GM21576 (cell line): ENCODE measurements around the gene C2orf68.
"Not testable (repeated sequence)": the region's sequence is repeated elsewhere in the genome, so short reads cannot be mapped to it uniquely, and the experiment has no call there.

Experiments used
- ATAC-seq: cut with Tn5 transposase; IDR thresholded peaks from one replicate; pipeline ENCODE4 v1.9.1; 2021; ENCODE audit warnings: mild to moderate bottlenecking, moderate library complexity; ENCODE audit not compliant: unreplicated experiment

C2orf68 gene

GRCh38 chr2:85631316-85631715 is 19.4 kb upstream of the C2orf68 start:
- no peak for ATAC-seq

GRCh38 chr2:85628658-85629057 is 16.8 kb upstream of the C2orf68 start:
- ATAC-seq, result no peak

DNA sequence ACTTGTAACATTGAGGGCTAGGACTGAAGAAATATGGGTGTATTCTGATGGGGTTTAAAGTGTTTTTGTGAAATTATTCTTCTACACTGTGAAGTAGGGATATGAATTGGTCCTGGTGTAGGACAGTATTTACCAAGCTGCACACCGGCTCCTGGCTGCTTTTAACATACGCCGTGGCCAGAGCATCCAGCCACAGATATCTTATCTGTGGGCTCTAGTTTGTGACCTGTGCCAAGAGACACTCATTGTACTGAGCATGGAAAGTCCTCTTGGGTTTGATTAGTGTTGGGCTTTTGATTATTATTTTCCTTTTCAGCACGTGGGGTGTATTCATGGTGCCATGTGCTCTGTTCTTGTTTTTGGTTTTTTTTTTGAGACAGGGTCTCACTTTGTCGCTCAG is 12.1 kb upstream of the C2orf68 start:
- ATAC-seq, result no peak

DNA sequence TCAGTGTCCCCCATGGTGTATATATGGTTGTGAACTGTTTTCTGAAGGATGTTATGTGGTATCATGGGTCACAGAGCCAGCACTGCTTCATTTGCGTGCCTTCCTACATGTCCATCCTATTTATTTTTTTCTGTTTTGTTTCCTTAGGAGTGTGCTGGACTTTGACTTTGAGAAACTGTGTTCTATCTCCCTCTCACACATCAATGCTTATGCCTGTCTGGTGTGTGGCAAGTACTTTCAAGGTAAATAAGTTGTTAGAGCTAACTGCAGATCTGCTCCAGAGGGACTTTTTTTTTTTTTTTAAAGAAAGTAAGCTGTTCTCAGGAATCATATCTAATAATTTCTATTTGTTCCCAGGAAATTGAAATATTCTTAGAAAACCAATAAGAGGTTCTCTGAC is 9.5 kb upstream of the C2orf68 start:
- ATAC-seq, result no peak

- no peak for ATAC-seq
Observed at GRCh38 chr2:85619617-85620016, 7.8 kb upstream of the C2orf68 start.

GRCh38 chr2:85617723-85618122 is 5.9 kb upstream of the C2orf68 start:
- not testable (repeated sequence) for ATAC-seq

DNA sequence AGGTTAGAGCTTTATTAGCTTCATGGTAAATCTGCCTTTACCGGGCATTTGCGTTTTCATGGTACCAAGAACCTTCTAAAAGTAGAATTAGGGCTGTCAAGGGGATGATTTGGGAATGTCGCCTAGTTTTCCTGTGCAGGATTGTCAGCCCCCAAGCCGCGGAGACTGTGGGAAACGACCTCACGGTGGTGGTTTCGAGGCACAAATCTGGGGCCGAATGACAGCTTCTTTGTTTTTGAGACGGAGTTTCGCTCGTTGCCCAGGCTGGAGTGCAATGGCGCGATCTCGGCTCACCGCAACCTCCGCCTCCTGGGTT is 3.5 kb upstream of the C2orf68 start:
- ATAC-seq, result no peak

DNA sequence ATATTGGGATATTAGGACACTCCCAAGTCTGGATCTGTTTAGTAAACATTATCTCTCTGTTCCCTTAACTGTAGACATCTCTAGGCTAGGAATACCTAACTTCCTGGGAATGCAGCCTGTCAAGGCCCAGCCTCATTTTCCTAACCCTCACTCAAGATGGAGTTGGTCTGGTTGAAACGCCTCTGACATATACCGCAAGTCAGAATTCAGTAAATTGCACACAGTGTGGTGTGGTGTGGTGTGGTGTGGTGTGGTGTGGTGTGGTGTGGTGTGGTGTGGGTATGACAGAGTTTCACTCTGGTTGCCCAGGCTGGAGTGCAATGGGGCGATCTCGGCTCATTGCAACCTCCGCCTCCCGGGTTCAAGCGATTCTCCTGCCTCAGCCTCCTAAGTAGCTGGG is 2.9 kb upstream of the C2orf68 start:
- ATAC-seq, result not testable (repeated sequence)

DNA sequence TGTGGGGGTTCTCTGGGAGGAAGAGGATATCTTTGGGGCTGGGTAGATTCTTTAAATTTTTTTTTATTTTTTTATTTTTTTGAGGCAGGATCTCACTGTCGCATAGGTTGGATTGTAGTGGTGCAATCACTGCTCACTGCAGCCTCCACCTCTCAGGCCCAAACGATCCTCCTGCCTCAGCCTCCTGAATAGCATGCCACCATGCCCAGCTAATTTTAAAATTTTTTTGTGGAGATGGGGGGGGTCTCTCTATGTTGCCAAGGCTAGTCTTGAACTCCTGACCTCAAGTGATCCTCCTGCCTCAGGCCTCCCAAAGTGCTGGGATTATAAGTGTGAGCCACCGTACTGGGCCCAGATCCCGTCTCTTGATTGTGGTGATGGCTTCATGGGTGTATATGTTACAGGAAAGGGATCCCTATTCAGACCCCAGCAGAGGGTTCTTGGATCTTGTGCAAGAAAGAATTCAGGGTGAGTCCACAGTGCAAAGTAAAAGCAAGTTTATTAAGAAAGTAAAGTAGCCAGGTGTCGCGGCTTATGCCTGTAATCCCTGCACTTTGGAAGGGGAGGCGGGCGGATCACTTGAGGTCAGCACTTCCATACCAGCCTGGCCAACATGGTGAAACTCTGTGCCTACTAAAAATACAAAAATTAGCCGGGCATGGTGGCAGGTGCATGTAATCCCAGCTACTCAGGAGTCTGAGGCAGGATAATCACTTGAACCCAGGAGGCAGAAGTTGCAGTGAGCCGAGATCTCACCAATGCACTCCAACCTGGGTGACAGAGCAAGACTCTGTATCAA is 2.0 kb upstream of the C2orf68 start:
- ATAC-seq, result no peak

DNA sequence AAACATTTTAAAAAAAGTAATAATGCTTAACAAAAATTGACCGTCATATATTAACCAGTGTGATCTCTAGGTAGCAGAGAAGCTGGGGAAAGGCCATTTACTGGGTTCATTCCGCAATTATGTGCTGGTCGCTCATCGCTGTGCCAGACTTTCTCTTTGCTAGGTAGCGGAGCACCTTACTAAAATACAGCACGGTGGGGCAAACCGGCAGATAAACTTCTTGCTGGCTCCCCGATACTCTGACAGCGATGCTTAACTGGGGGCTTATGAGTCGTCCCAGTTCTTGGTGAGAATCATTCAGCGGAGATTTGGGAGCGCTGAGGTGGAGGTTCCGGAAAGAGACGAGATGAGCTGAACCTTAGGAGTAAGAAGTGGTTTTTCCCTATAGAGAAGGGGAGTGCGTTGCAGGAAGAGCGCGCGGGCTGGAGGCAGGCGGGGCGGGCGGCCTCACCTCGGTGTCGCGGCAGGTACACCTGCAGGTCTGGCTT is 605 bp downstream of the C2orf68 start:
- peak; percentile 9 for ATAC-seq

DNA sequence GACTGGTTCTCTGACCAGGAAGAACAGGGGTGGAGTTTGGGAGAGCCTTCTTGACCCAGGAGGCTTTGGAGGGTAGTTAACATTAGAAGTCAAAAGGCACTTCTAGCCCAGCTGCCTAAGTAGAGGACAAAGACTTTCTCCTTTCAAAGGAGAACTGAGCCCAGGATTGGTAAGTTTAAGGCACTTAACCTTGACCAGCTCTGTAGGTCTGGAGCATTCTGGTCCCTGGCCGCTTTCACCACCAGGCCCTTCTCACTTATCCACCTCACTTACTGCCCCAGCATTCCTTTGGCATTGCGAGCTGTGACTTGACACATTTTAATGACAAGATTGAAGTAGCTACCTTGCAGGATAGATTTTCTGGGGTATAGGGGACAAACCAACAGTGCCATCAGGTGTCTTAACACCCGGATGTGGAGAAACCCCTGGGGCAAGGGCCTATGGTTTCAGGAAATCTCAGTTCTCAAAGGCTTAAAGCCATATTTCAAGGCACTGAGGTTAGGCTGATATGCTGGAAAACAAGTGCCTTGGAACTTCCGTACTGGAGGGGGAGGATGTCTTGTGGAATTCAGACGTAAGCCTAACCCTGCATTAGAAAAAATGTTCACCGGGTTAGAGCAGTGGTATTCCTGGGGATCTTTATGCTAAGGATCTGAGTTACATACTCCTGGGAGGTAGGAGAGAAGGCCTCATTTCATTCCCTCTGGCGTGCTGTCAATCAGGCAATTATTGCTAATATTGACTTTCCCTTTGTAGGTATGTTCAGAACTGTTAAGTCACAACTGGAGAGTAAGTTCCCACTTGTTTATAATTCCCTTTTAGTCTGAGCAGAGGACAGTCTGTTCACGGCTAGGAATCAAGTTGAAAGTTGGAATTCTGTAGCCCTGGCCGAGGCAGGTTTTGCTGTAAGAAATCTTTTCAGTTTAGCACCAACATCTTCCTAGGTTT is 4.3 kb downstream of the C2orf68 start:
- ATAC-seq, result no peak

DNA sequence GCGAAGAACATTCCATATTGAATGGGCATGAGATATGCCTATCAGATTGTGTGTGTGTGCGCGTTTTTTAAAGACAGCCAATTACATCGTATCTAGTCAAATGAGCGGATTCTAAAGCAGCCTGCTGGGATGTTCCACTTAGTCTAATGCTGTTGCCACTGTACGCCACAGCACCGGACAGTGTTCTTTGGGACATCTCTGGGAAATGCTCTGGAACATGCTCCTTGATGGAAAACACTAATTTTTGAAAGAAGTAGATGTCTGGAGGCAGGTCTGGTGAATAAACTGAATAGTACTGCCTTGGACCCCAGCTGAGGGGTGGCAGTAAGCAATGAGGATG is 5.8 kb downstream of the C2orf68 start:
- ATAC-seq, result no peak

GRCh38 chr2:85605406-85606115 is 6.3 kb downstream of the C2orf68 start:
- no peak for ATAC-seq

- no peak for ATAC-seq
Observed at GRCh38 chr2:85604568-85605339, 7.1 kb downstream of the C2orf68 start.

- ATAC-seq, result not testable (repeated sequence)
Observed at GRCh38 chr2:85604133-85604444, 7.8 kb downstream of the C2orf68 start.

DNA sequence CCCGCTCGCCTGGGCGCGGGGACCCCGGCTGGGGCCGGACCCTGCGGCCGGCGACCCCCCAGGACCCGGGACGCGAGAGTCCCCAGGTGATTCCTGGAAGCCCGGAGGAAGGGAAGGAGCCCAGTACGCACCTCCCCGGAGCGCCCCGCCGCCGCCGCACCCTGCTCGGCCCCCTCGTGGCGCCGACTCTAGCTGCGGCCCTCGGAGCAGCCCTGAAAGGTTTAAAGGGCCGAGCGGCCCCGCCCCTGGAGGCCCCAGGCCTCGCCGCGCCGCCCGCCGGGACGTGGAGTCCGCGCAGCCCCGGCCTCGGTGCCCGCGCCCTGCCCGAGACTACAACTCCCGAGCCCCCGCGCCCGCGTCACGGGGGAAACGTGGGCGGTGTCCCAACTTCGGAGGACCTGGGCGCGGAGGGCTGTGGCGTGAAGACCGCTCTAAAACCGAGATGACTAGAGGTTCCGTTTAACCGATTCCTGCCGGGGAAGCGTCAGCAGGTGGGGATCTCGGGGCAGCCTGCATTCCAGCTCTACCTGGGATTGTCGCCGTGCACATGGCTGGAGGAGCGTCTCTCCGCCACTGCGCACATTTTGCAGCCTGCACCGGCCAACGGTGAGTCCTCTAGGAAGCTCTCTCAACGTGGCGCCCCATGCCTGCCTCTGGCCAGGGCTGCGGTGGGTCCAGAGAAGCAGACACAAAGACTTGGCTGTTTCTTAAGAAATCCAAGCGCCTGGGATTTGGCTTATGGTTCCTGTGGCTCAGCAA is 9.2 kb downstream of the C2orf68 start, which contains the start of gene TMEM150A:
TMEM150A (minus strand) TSS at position 223 of the 759 bp plus-strand sequence. CDS start 750 bp downstream, outside the sequence.
- peak; percentile 95 for ATAC-seq

GRCh38 chr2:85601771-85602475 is 9.9 kb downstream of the C2orf68 start:
- ATAC-seq, result peak; percentile 16

DNA sequence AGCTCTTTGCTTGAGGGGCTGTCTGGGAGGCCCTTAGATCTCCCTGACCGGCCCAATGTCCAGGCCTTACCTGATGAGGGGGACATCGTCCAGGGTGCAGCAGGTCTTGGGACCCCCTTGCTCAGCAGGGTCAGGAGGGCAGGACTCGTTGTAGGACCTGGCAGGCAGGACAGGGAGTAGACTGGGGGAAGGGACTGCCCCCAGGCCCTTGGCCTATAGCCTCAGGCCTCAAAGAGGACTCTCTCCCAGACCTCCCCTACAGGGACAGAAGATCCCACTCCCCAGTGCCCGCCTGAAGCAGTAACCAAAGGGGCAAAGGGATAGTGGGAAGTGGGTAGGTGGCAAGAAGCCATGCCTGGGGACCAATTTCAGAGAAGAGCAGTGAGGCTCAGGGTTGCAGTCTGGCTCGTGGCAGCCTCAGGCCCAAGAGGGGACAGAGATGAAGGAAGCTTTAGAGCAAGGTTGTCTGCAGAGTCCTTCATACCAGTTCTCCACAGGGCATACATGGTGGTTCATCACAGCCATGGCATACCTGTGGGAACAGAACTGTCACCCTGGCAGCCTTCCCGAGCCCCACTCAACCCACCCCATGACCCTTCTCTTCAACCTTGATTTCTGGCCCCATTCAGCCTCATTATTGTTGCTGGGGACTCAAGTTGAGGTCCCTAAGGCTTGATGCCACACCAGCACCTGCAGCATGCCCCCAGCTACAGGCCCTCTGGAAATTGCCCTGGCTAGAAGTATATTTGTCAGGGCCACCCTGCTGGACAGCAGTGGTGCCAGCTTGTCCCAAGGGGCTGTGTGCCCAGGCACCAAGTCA is 10.7 kb downstream of the C2orf68 start:
- ATAC-seq, result no peak

GRCh38 chr2:85600235-85600575 is 11.7 kb downstream of the C2orf68 start:
- no peak for ATAC-seq
